BLaER1 (cell line): ENCODE results near the gene FAM234A.

Experiments
- H3K27ac ChIP-seq: shearing (Covaris generic); formaldehyde crosslinking; 2 replicates; pipeline ENCODE4 v1.8.1; 2022
- H3K27me3 ChIP-seq: shearing (Covaris generic); formaldehyde crosslinking; 2 replicates; pipeline ENCODE4 v1.8.1; 2022
- H3K36me3 ChIP-seq: shearing (Covaris generic); formaldehyde crosslinking; 2 replicates; pipeline ENCODE4 v1.8.1; 2022
- H3K4me1 ChIP-seq: shearing (Covaris generic); formaldehyde crosslinking; 2 replicates; pipeline ENCODE4 v1.8.1; 2022
- H3K4me2 ChIP-seq: shearing (Covaris generic); formaldehyde crosslinking; 2 replicates; pipeline ENCODE4 v1.8.1; 2022
- H3K4me3 ChIP-seq: shearing (Covaris generic); formaldehyde crosslinking; 2 replicates; pipeline ENCODE4 v1.8.1; 2022
- H3K9ac ChIP-seq: shearing (Covaris generic); formaldehyde crosslinking; 2 replicates; pipeline ENCODE4 v1.8.1; 2022
- H3K9me3 ChIP-seq: shearing (Covaris generic); formaldehyde crosslinking; 2 replicates; pipeline ENCODE4 v1.8.1; 2022
- H4K20me1 ChIP-seq: shearing (Covaris generic); formaldehyde crosslinking; 2 replicates; pipeline ENCODE4 v1.8.1; 2022
- Cebpa-rat ChIP-seq: shearing (Covaris generic); IDR thresholded peaks from 2 replicates; pipeline ENCODE4 v1.8.1; 2022

Gene FAM234A, protein sequence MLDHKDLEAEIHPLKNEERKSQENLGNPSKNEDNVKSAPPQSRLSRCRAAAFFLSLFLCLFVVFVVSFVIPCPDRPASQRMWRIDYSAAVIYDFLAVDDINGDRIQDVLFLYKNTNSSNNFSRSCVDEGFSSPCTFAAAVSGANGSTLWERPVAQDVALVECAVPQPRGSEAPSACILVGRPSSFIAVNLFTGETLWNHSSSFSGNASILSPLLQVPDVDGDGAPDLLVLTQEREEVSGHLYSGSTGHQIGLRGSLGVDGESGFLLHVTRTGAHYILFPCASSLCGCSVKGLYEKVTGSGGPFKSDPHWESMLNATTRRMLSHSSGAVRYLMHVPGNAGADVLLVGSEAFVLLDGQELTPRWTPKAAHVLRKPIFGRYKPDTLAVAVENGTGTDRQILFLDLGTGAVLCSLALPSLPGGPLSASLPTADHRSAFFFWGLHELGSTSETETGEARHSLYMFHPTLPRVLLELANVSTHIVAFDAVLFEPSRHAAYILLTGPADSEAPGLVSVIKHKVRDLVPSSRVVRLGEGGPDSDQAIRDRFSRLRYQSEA

DNA sequence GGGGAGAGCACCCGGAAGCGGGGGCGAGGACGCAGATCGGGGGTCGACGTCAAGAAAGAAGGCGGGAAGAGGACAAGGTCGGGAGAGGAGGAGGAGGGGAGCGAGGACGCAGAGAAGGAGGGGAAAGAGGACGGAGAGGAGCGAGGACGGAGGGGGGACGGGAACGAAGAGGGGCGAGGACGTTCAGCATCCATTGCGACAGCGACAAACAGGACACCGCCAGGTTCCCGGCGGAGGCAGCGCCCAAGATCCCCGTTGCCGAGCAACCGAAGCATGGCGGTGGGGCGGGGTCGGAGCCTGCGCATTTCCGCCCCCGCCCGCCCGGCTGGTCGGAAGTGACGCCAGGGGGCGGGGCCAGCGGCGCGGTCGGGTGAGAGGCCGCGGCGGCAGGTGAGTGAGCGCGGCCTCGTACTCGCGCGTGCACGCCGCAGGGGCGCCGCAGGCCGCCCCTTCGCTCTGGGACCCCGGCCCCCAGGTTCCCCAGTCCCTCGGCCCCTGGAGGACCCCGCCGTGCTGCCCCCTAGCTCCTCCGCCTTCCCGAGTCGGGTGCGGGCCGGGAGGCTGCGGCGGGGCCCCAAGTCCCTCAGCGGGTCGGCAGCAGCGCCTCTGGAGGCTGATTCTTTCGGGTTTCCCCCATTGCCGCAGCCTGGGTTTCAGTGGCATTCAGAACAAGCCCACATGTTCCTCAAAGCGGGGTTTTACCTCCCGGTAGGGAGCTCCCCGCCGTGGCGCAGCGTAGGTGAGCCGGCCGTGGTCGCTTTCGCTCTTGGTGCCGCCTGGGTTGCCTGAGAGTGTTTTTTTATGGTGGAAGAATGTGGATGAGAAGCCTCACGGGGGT is at the start of gene FAM234A:
FAM234A (plus strand) TSS at position 354 of the 838 bp plus-strand sequence. CDS start 19,593 bp downstream, outside the sequence.
- Histone ChIP-seq H4K20me1 (peaks cover 14% of the 10 kb centered on the region; the same call in 1 of the 2 replicates), H3K4me2 (peak within 1 kb of the TSS; percentile 99), H3K27ac (peak within 1 kb of the TSS; percentile 88), H3K27me3 (no peaks in the 10 kb centered on the region), H3K4me3 (peak within 1 kb of the TSS; percentile 87), H3K9ac (peak within 1 kb of the TSS; percentile 87), H3K4me1 (peaks cover 40% of the 10 kb centered on the region), H3K36me3 (peaks cover 4% of the 10 kb centered on the region; the same call in 1 of the 2 replicates), H3K9me3 (no peaks in the 10 kb centered on the region)
- TF ChIP-seq Cebpa-rat: peak; percentile 72

GRCh38 chr16:185213-185612 is 49.4 kb upstream of the FAM234A start:
- Histone ChIP-seq H3K27me3 (peaks cover 15% of the 10 kb centered on the region), H3K27ac (no peak overlapping the region), H3K4me1 (peaks cover 12% of the 10 kb centered on the region), H4K20me1 (peaks cover 86% of the 10 kb centered on the region), H3K4me3 (no peak overlapping the region), H3K4me2 (no peak overlapping the region), H3K9me3 (no peaks in the 10 kb centered on the region), H3K36me3 (peaks cover 61% of the 10 kb centered on the region), H3K9ac (no peak overlapping the region)
- TF ChIP-seq Cebpa-rat: no peak

DNA sequence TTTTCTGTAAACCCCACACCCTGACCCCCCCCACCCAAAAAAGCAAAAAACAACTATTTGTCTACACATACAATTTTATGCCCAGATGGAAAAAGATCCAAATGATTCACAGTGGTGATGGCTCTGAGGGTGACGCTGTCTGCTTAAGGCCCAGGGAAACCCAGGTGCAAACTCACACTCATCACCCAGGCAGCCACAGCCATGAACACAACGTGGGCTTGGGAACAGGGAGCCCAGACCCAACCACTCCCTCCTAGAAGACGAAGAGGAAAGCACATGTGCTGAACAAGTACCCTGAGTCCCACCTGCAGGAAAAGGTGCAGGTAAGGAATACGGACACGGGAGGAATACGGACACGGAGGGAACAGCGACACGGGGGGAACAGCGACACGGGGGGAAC is 48.9 kb upstream of the FAM234A start:
- no peak for TF ChIP-seq Cebpa-rat
- peaks cover 11% of the 10 kb centered on the region for H3K27me3 ChIP-seq
- peaks cover 66% of the 10 kb centered on the region for H3K36me3 ChIP-seq
- H3K9me3 ChIP-seq: no peaks in the 10 kb centered on the region
- peaks cover 86% of the 10 kb centered on the region for H4K20me1 ChIP-seq
- H3K27ac ChIP-seq: no peak overlapping the region
- H3K4me3 ChIP-seq: no peak overlapping the region
- H3K9ac ChIP-seq: no peak overlapping the region
- H3K4me2 ChIP-seq: no peak overlapping the region
- peaks cover 10% of the 10 kb centered on the region for H3K4me1 ChIP-seq

DNA sequence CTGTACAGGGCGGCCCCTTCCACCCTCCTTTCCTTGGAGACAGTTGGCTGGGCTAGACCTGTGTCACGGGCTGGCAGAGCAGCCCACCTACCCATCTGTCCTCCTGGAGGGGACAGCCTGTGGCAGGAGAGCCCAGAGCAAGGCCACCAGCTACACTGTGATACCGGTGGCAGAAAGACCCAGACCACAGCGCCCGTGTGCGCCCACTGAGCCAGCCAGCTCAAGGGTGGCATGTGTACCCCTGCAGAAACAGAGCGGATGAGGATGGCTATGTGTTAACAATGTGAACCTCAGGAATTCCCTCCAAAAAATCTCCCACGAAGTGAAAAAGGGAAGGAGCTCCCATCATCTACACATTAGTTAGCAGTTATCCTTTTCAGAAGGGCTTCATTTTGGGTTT is 47.3 kb upstream of the FAM234A start:
- no peaks in the 10 kb centered on the region for H3K27me3 ChIP-seq

GRCh38 chr16:188674-189073 is 45.9 kb upstream of the FAM234A start:
- no peak overlapping the region for H3K27ac ChIP-seq
- peaks cover 89% of the 10 kb centered on the region for H3K36me3 ChIP-seq
- no peak overlapping the region for H3K4me3 ChIP-seq
- H3K9ac ChIP-seq: no peak overlapping the region
- H3K27me3 ChIP-seq: no peaks in the 10 kb centered on the region
- no peak overlapping the region for H3K4me2 ChIP-seq
- TF ChIP-seq Cebpa-rat: no peak
- H4K20me1 ChIP-seq: peaks cover 87% of the 10 kb centered on the region
- no peaks in the 10 kb centered on the region for H3K4me1 ChIP-seq
- no peaks in the 10 kb centered on the region for H3K9me3 ChIP-seq

More for the DNA sequence above, 47.3 kb upstream of the FAM234A start:
- TF ChIP-seq Cebpa-rat: no peak
- peaks cover 82% of the 10 kb centered on the region for H3K36me3 ChIP-seq
- H4K20me1 ChIP-seq: peaks cover 88% of the 10 kb centered on the region
- H3K4me3 ChIP-seq: no peak overlapping the region
- H3K27ac ChIP-seq: no peak overlapping the region
- no peaks in the 10 kb centered on the region for H3K4me1 ChIP-seq
- H3K4me2 ChIP-seq: no peak overlapping the region
- no peaks in the 10 kb centered on the region for H3K9me3 ChIP-seq
- no peak overlapping the region for H3K9ac ChIP-seq

GRCh38 chr16:189604-190186 is 44.9 kb upstream of the FAM234A start:
- Histone ChIP-seq H3K36me3 (peaks cover 89% of the 10 kb centered on the region), H3K9me3 (no peaks in the 10 kb centered on the region), H3K27me3 (no peaks in the 10 kb centered on the region), H3K27ac (no peak overlapping the region), H3K9ac (no peak overlapping the region), H4K20me1 (peaks cover 87% of the 10 kb centered on the region), H3K4me3 (no peak overlapping the region), H3K4me2 (no peak overlapping the region), H3K4me1 (no peaks in the 10 kb centered on the region)
- no peak for TF ChIP-seq Cebpa-rat

DNA sequence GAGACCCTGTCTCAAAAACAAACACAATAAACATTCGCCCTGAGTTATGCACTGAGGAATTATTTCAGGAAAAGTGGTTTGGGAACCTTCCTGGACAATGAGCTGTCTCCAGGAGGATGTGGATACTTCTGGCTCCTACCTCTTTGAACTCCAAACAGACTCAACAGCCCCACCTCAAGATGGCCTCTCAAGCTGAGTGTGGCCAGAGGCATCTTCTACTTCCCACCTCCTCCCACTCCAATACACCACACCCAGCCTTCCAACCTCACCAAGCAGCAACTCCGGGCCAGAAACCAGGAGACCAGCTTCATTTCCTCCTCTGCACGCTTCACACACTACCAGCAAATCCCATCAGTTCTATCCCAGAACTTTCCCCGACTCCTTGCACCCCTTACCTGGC is 42.8 kb upstream of the FAM234A start:
- peaks cover 99% of the 10 kb centered on the region for H3K36me3 ChIP-seq
- H3K9ac ChIP-seq: no peak overlapping the region

GRCh38 chr16:192686-193085 is 41.9 kb upstream of the FAM234A start:
- Histone ChIP-seq H3K9ac (no peak overlapping the region), H3K27ac (no peak overlapping the region), H3K4me1 (no peaks in the 10 kb centered on the region), H3K4me2 (no peak overlapping the region), H3K4me3 (no peak overlapping the region), H3K9me3 (no peaks in the 10 kb centered on the region), H4K20me1 (peaks cover 99% of the 10 kb centered on the region), H3K27me3 (no peaks in the 10 kb centered on the region), H3K36me3 (peaks cover 100% of the 10 kb centered on the region)
- no peak for TF ChIP-seq Cebpa-rat

More for the DNA sequence above, 42.8 kb upstream of the FAM234A start:
- Histone ChIP-seq H3K4me1 (no peaks in the 10 kb centered on the region), H3K27ac (no peak overlapping the region), H3K9me3 (no peaks in the 10 kb centered on the region), H3K4me3 (no peak overlapping the region), H3K4me2 (no peak overlapping the region), H4K20me1 (peaks cover 97% of the 10 kb centered on the region), H3K27me3 (no peaks in the 10 kb centered on the region)
- TF ChIP-seq Cebpa-rat: no peak

DNA sequence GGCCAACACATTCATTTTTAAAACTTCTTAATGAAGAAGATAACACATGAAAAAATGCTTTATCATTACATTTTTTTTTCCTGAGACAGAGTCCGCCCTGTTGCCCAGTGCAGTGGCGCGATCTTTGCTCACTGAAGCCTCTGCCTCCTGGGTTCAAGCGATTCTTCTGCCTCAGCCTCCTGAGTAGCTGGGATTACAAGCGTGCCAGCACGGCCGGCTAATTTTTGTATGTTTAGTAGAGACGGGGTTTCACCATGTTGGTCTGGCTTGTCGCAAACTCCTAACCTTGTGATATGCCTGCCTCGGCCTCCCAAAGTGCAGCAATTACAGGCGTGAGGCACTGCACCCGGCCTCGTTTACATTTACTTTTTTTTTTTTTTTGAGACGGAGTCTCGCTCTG is 41.2 kb upstream of the FAM234A start:
- Histone ChIP-seq H3K27me3 (no peaks in the 10 kb centered on the region), H3K9me3 (no peaks in the 10 kb centered on the region), H3K4me3 (no peak overlapping the region), H3K9ac (no peak overlapping the region), H3K4me2 (no peak overlapping the region), H4K20me1 (peaks cover 95% of the 10 kb centered on the region), H3K4me1 (no peaks in the 10 kb centered on the region), H3K27ac (no peak overlapping the region), H3K36me3 (peaks cover 100% of the 10 kb centered on the region)
- no peak for TF ChIP-seq Cebpa-rat
